ENCODE results near the gene ITGA5.

Gene ITGA5

DNA sequence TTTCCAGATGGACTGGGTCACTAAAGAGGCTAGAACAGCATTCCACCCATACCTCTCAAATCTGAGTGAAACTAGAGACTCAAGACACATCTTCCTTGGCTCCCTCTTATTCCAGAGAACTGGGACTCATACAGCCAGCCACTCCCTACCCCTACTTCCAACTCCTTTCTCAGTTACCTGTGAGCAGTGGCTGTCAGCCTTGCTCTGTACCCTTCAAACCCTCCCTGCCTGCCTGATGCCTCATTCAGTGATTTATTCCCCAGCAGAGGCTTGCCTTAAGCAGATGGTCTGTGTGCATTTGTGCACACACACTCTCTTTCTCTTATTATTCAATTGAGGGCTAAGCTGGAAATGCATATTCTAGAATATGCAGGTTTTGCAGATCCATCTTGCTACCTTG is 69.4 kb downstream of the ITGA5 start:
- DNase-seq, result no peak

- DNase-seq, result no peak
Measured at GRCh38 chr12:54349036-54349435, 70.0 kb downstream of the ITGA5 start.
